Stimulated activated naive CD8-positive, alpha-beta T cell treated with anti-CD3 and anti-CD28 coated beads, Interleukin-15, Interleukin-2, amounts not matched to agents 100 ng/mL and 50 ng/mL, for 24 hours (primary cell): ENCODE data around the gene TMEFF1.
A peak's percentile ranks its signal among the peaks of the same experiment; 100 is the strongest.

ENCODE experiments used
- H3K27ac Mint-ChIP-seq: one replicate; pipeline ENCODE4 v1.8.0; 2021; ENCODE audit warnings: mild to moderate bottlenecking, mixed read lengths
- H3K27me3 Mint-ChIP-seq: one replicate; pipeline ENCODE4 v1.8.0; 2021; ENCODE audit warnings: mixed read lengths
- H3K36me3 Mint-ChIP-seq: one replicate; pipeline ENCODE4 v1.8.0; 2021; ENCODE audit warnings: low read depth, mixed read lengths
- H3K4me1 Mint-ChIP-seq: one replicate; pipeline ENCODE4 v1.8.0; 2021; ENCODE audit warnings: low read depth, mixed read lengths
- H3K4me3 Mint-ChIP-seq: one replicate; pipeline ENCODE4 v1.8.0; 2021; ENCODE audit warnings: mild to moderate bottlenecking, mixed read lengths
- H3K9me3 Mint-ChIP-seq: one replicate; pipeline ENCODE4 v1.8.0; 2021; ENCODE audit warnings: mixed read lengths

The TMEFF1 gene

DNA sequence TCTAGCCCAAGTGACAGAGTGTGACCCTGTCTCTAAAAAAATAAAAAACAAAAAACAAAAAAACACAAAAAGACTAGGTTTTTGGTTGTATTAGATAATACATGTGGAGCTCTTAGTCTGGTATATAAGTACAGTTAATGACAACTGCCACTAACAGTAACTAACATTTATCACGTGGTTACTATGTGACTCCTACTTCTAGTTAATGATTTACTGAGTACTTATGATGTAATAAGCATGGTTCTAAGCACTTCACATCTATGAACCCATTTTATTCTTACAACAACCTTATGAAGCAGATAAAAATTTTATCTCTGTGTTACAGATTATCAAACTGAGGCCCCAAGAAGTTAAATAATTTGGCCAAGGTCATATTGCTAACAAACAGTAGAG lies 6.1 kb upstream of the TMEFF1 start:
- peaks cover 12% of the 10 kb centered on the region for H3K27me3 Mint-ChIP-seq
- H3K36me3 Mint-ChIP-seq, result no peaks in the 10 kb centered on the region
- no peaks in the 10 kb centered on the region for H3K4me1 Mint-ChIP-seq
- no peak overlapping the region for H3K4me3 Mint-ChIP-seq
- no peak overlapping the region for H3K27ac Mint-ChIP-seq
- no peaks in the 10 kb centered on the region for H3K9me3 Mint-ChIP-seq

DNA sequence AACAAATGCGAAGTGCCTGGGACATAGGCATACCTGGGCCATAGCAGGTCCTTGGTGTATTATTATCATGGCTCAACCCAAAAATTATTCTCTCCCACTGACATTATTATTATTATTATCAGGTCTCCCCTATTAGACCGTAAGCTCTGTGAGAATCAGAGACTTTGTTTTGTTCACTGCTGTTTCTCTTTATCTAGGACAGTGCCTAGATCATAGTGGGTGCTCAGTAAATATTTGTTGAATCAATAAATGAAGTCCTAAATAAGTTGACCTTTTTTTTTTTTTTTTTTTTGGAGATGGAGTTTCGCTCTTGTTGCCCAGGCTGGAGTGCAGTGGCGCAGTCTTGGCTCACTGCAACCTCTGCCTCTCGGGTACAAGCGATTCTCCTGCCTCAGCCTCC lies 4.9 kb upstream of the TMEFF1 start:
- peaks cover 22% of the 10 kb centered on the region for H3K27me3 Mint-ChIP-seq
- no peaks in the 10 kb centered on the region for H3K9me3 Mint-ChIP-seq
- no peak overlapping the region for H3K4me3 Mint-ChIP-seq
- H3K27ac Mint-ChIP-seq, result no peak overlapping the region
- no peaks in the 10 kb centered on the region for H3K36me3 Mint-ChIP-seq
- no peaks in the 10 kb centered on the region for H3K4me1 Mint-ChIP-seq

- Mint-ChIP-seq H3K27me3 (peaks cover 35% of the 10 kb centered on the region), H3K36me3 (no peaks in the 10 kb centered on the region), H3K27ac (no peak overlapping the region), H3K9me3 (no peaks in the 10 kb centered on the region), H3K4me1 (peaks cover 4% of the 10 kb centered on the region), H3K4me3 (peak overlapping the region; percentile 60)
Measured at GRCh38 chr9:100472268-100472667, 681 bp upstream of the TMEFF1 start.

DNA sequence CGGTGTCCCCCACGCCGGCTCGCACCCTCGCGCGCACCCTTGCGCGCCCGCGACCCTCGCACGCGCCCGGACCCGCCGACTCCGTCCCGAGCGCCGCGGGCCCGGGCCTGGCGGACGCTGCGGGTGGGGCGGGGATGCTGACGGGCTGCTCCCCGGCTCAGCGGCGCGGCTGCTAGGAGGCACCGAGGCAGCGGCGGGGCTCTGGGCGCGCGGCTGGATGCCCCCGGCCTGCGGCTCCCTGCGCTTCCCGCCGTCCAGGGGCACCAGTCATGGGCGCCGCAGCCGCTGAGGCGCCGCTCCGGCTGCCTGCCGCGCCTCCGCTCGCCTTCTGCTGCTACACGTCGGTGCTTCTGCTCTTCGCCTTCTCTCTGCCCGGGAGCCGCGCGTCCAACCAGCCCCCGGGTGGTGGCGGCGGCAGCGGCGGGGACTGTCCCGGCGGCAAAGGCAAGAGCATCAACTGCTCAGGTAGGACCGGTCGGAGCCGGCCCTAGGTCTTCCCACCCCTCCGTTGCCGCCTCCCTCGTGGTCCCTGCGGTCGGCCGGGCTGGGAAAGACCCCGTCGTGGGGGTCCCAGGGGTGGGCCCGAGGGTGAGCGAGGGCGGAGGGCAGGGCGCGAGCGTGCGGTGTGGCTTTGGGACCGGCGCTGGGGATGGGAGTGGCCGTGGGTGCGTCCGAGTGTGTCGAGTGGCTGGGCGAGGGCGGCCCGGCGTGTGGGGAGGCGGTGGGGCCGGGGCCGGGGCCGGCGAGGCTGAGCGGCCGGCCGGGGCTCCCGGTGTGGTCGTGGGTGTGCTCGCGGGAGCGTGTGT lies 530 bp downstream of the TMEFF1 start:
- H3K9me3 Mint-ChIP-seq, result no peaks in the 10 kb centered on the region
- H3K27me3 Mint-ChIP-seq, result peaks cover 38% of the 10 kb centered on the region
- H3K4me1 Mint-ChIP-seq, result peaks cover 4% of the 10 kb centered on the region
- H3K36me3 Mint-ChIP-seq, result no peaks in the 10 kb centered on the region
- peak overlapping the region; percentile 62 for H3K4me3 Mint-ChIP-seq
- no peak overlapping the region for H3K27ac Mint-ChIP-seq

- H3K4me1 Mint-ChIP-seq, result peaks cover 4% of the 10 kb centered on the region
- peak overlapping the region; percentile 1 for H3K27ac Mint-ChIP-seq
- H3K9me3 Mint-ChIP-seq, result no peaks in the 10 kb centered on the region
- peaks cover 38% of the 10 kb centered on the region for H3K27me3 Mint-ChIP-seq
- peak overlapping the region; percentile 55 for H3K4me3 Mint-ChIP-seq
- no peaks in the 10 kb centered on the region for H3K36me3 Mint-ChIP-seq
Measured at GRCh38 chr9:100474082-100474923, 1.4 kb downstream of the TMEFF1 start.

DNA sequence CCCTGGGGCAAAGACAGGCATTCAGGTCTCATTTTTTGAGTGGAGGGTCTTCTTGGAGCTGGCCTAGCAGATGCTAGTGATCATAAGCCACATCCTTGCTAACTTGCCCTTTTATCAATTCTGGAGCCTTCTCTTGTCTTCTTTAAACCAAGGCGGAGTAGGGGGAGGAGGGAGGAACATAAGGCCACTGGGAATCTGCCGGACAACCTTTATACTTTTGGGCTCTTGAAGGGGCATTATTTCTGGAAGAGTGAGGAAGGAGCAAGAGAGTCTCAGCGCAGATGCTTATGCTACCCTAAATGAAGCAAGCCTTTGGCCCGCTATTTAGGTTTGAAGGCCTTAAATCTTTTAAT lies 2.0 kb downstream of the TMEFF1 start:
- peaks cover 38% of the 10 kb centered on the region for H3K27me3 Mint-ChIP-seq
- H3K4me1 Mint-ChIP-seq, result peaks cover 4% of the 10 kb centered on the region
- no peaks in the 10 kb centered on the region for H3K36me3 Mint-ChIP-seq
- H3K27ac Mint-ChIP-seq, result no peak overlapping the region
- no peaks in the 10 kb centered on the region for H3K9me3 Mint-ChIP-seq
- no peak overlapping the region for H3K4me3 Mint-ChIP-seq

- H3K4me3 Mint-ChIP-seq, result no peak overlapping the region
- H3K27ac Mint-ChIP-seq, result no peak overlapping the region
- H3K4me1 Mint-ChIP-seq, result peaks cover 4% of the 10 kb centered on the region
- H3K36me3 Mint-ChIP-seq, result no peaks in the 10 kb centered on the region
- peaks cover 31% of the 10 kb centered on the region for H3K27me3 Mint-ChIP-seq
- no peaks in the 10 kb centered on the region for H3K9me3 Mint-ChIP-seq
Measured at GRCh38 chr9:100477241-100477640, 4.3 kb downstream of the TMEFF1 start.

DNA sequence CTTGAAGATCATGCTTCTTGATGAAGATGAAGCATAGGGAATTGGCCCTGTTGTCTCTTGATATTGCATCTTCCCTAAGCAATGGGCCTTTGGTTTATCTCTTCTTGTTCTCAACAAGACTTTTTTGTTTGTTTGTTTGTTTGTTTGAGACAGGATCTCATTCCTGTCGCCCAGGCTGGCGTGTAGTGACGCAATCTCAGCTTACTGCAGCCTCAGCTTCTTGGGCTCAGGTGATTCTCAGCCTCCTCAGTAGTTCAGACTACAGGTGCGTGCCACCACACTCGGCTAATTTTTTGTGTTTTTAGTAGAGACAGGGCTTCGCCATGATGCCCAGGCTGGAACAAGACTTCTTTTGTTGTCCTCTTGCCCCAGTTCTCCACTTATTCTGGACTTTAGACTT lies 5.2 kb downstream of the TMEFF1 start:
- Mint-ChIP-seq H3K4me3 (no peak overlapping the region), H3K27ac (no peak overlapping the region), H3K9me3 (no peaks in the 10 kb centered on the region), H3K36me3 (no peaks in the 10 kb centered on the region), H3K4me1 (peaks cover 4% of the 10 kb centered on the region), H3K27me3 (peaks cover 25% of the 10 kb centered on the region)

GRCh38 chr9:100479820-100480219 lies 6.9 kb downstream of the TMEFF1 start:
- H3K27ac Mint-ChIP-seq, result no peak overlapping the region
- H3K36me3 Mint-ChIP-seq, result no peaks in the 10 kb centered on the region
- H3K4me3 Mint-ChIP-seq, result no peak overlapping the region
- no peaks in the 10 kb centered on the region for H3K4me1 Mint-ChIP-seq
- peaks cover 17% of the 10 kb centered on the region for H3K27me3 Mint-ChIP-seq
- H3K9me3 Mint-ChIP-seq, result no peaks in the 10 kb centered on the region

DNA sequence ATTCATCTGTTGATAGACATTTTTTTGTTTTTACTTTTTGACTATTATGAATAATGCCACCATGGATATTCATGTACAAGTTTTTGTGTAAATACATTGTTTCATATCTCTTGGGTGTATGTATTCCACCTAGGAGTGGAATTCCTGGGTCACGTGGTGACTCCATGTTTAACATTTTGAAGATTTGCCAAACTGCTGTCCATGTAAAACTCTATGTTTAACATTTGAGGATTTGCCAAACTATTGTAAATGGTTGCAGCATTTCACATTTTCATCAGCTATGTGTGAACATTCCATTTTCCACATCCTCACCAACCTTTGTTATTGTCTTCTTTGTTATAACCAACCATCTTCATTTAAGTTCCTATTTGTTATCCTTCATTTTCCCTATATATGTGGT lies 12.2 kb downstream of the TMEFF1 start:
- H3K27ac Mint-ChIP-seq, result no peak overlapping the region
- no peaks in the 10 kb centered on the region for H3K36me3 Mint-ChIP-seq
- H3K27me3 Mint-ChIP-seq, result peaks cover 5% of the 10 kb centered on the region
- H3K4me3 Mint-ChIP-seq, result no peak overlapping the region
- H3K9me3 Mint-ChIP-seq, result no peaks in the 10 kb centered on the region
- H3K4me1 Mint-ChIP-seq, result no peaks in the 10 kb centered on the region

GRCh38 chr9:100486479-100487176 lies 13.7 kb downstream of the TMEFF1 start:
- Mint-ChIP-seq H3K9me3 (no peaks in the 10 kb centered on the region), H3K4me3 (no peak overlapping the region)

GRCh38 chr9:100488177-100488576 lies 15.2 kb downstream of the TMEFF1 start:
- H3K4me3 Mint-ChIP-seq, result no peak overlapping the region
- H3K27ac Mint-ChIP-seq, result no peak overlapping the region
- H3K36me3 Mint-ChIP-seq, result no peaks in the 10 kb centered on the region
- H3K27me3 Mint-ChIP-seq, result no peaks in the 10 kb centered on the region
- no peaks in the 10 kb centered on the region for H3K4me1 Mint-ChIP-seq
- no peaks in the 10 kb centered on the region for H3K9me3 Mint-ChIP-seq

More at GRCh38 chr9:100486479-100487176, 13.7 kb downstream of the TMEFF1 start:
- Mint-ChIP-seq H3K36me3 (no peaks in the 10 kb centered on the region), H3K27me3 (no peaks in the 10 kb centered on the region), H3K27ac (no peak overlapping the region), H3K4me1 (no peaks in the 10 kb centered on the region)

GRCh38 chr9:100489836-100490235 lies 16.9 kb downstream of the TMEFF1 start:
- Mint-ChIP-seq H3K27ac (no peak overlapping the region), H3K4me1 (no peaks in the 10 kb centered on the region), H3K36me3 (no peaks in the 10 kb centered on the region), H3K27me3 (no peaks in the 10 kb centered on the region), H3K9me3 (no peaks in the 10 kb centered on the region), H3K4me3 (no peak overlapping the region)

- Mint-ChIP-seq H3K9me3 (no peaks in the 10 kb centered on the region), H3K4me1 (no peaks in the 10 kb centered on the region), H3K36me3 (no peaks in the 10 kb centered on the region), H3K4me3 (no peak overlapping the region), H3K27me3 (no peaks in the 10 kb centered on the region), H3K27ac (no peak overlapping the region)
Measured at GRCh38 chr9:100492952-100493351, 20.0 kb downstream of the TMEFF1 start.

- no peak overlapping the region for H3K4me3 Mint-ChIP-seq
- H3K27me3 Mint-ChIP-seq, result no peaks in the 10 kb centered on the region
- H3K4me1 Mint-ChIP-seq, result no peaks in the 10 kb centered on the region
- H3K36me3 Mint-ChIP-seq, result no peaks in the 10 kb centered on the region
- no peaks in the 10 kb centered on the region for H3K9me3 Mint-ChIP-seq
- no peak overlapping the region for H3K27ac Mint-ChIP-seq
Measured at GRCh38 chr9:100498592-100498991, 25.6 kb downstream of the TMEFF1 start.
